ENCODE results near the gene CDC5L.
"Not testable (repeated sequence)": the region's sequence is repeated elsewhere in the genome, so short reads cannot be mapped to it uniquely, and the experiment has no call there.

CDC5L gene

GRCh38 chr6:44415873-44416502 is 28.5 kb downstream of the CDC5L start:
- DNase-seq (ENCODE audit: low read depth), result no peak

GRCh38 chr6:44422531-44422930 is 35.0 kb downstream of the CDC5L start:
- DNase-seq (ENCODE audit: low read depth), result no peak

GRCh38 chr6:44423306-44423705 is 35.8 kb downstream of the CDC5L start:
- no peak for DNase-seq (ENCODE audit: low read depth)

- DNase-seq (ENCODE audit: low read depth), result no peak
Observed at GRCh38 chr6:44425951-44426350, 38.4 kb downstream of the CDC5L start.

- DNase-seq (ENCODE audit: low read depth), result no peak
Observed at GRCh38 chr6:44428682-44429081, 41.2 kb downstream of the CDC5L start.

GRCh38 chr6:44430326-44430725 is 42.8 kb downstream of the CDC5L start:
- no peak for DNase-seq (ENCODE audit: low read depth)

- DNase-seq (ENCODE audit: low read depth), result no peak
Observed at GRCh38 chr6:44431118-44431725, 43.7 kb downstream of the CDC5L start.

- no peak for DNase-seq (ENCODE audit: low read depth)
Observed at GRCh38 chr6:44432227-44432626, 44.7 kb downstream of the CDC5L start.

- no peak for DNase-seq (ENCODE audit: low read depth)
Observed at GRCh38 chr6:44432726-44433125, 45.2 kb downstream of the CDC5L start.

- no peak for DNase-seq (ENCODE audit: low read depth)
Observed at GRCh38 chr6:44435500-44435899, 48.0 kb downstream of the CDC5L start.

GRCh38 chr6:44438827-44439226 is 51.3 kb downstream of the CDC5L start:
- no peak for DNase-seq (ENCODE audit: low read depth)

GRCh38 chr6:44439270-44440045 is 52.0 kb downstream of the CDC5L start:
- DNase-seq (ENCODE audit: low read depth), result no peak

GRCh38 chr6:44441091-44441855 is 53.8 kb downstream of the CDC5L start:
- no peak for DNase-seq (ENCODE audit: low read depth)

- DNase-seq (ENCODE audit: low read depth), result no peak
Observed at GRCh38 chr6:44442236-44442635, 54.7 kb downstream of the CDC5L start.

- no peak for DNase-seq (ENCODE audit: low read depth)
Observed at GRCh38 chr6:44442833-44443444, 55.4 kb downstream of the CDC5L start.

GRCh38 chr6:44444853-44445252 is 57.3 kb downstream of the CDC5L start:
- no peak for DNase-seq (ENCODE audit: low read depth)

GRCh38 chr6:44446626-44447300 is 59.3 kb downstream of the CDC5L start:
- DNase-seq (ENCODE audit: low read depth), result no peak

- DNase-seq (ENCODE audit: low read depth), result not testable (repeated sequence)
Observed at GRCh38 chr6:44449181-44449580, 61.7 kb downstream of the CDC5L start.

- DNase-seq (ENCODE audit: low read depth), result no peak
Observed at GRCh38 chr6:44451803-44452695, 64.5 kb downstream of the CDC5L start.

- no peak for DNase-seq (ENCODE audit: low read depth)
Observed at GRCh38 chr6:44452725-44453124, 65.2 kb downstream of the CDC5L start.
